Tibial artery (tissue), 4 donors: ENCODE results near the gene CDK4.

Source experiments
- DNase-seq, 2 donors: peaks; one replicate each; pipeline ENCODE4 v3.0.0-alpha.2; 2019
- H3K27ac ChIP-seq, 2 donors: fragments of 200-600 bp; sonication (generic) in 1 of 2; 1 replicate in 1 of 2; 2 replicates in 1 of 2; pipeline ENCODE4 v1.5.1; 2018 to 2019; ENCODE audit warnings: mild to moderate bottlenecking in 1 of 2
- H3K27me3 ChIP-seq, 2 donors: fragments of 200-600 bp; sonication (generic) in 1 of 2; one replicate each; pipeline versions ENCODE4 v1.5.1 to v1.6.0; 2016 to 2019
- H3K36me3 ChIP-seq, 3 donors: fragments of 200-600 bp; sonication (generic) in 2 of 3; one replicate each; pipeline ENCODE4 v1.5.1; 2016 to 2019; ENCODE audit warnings: mild to moderate bottlenecking in 2 of 3
- H3K4me1 ChIP-seq, 4 donors: fragments of 200-600 bp; sonication (generic) in 2 of 4; 1 replicate in 3 of 4; 2 replicates in 1 of 4; pipeline ENCODE4 v1.5.1; 2016 to 2019
- H3K4me3 ChIP-seq, 2 donors: fragments of 200-600 bp; sonication (generic) in 1 of 2; 1 replicate in 1 of 2; 2 replicates in 1 of 2; pipeline ENCODE4 v1.5.1; 2018 to 2019; ENCODE audit warnings: mild to moderate bottlenecking in 2 of 2
- H3K9me3 ChIP-seq, 3 donors: fragments of 200-600 bp; sonication (generic) in 1 of 3; one replicate each; pipeline ENCODE4 v1.5.1; 2016 to 2019
- intact Hi-C: fragments of 100-400 bp; cut with DNase I; formaldehyde crosslinking; loops from one replicate; pipeline ENCODE4 v1.15.0; 2023; ENCODE audit warnings: low total_unique reads
- TF ChIP-seq, protein P1 (sequence below), 2 experiments: fragments of 200-600 bp in 1 of 2; fragments of 450-650 bp in 1 of 2; IDR thresholded peaks; one replicate each; pipeline ENCODE4 v1.5.1; 2017 to 2019; ENCODE audit warnings: antibody characterized with exemption in 2 of 2, mild to moderate bottlenecking in 1 of 2, moderate library complexity in 1 of 2

The CDK4 gene

DNA sequence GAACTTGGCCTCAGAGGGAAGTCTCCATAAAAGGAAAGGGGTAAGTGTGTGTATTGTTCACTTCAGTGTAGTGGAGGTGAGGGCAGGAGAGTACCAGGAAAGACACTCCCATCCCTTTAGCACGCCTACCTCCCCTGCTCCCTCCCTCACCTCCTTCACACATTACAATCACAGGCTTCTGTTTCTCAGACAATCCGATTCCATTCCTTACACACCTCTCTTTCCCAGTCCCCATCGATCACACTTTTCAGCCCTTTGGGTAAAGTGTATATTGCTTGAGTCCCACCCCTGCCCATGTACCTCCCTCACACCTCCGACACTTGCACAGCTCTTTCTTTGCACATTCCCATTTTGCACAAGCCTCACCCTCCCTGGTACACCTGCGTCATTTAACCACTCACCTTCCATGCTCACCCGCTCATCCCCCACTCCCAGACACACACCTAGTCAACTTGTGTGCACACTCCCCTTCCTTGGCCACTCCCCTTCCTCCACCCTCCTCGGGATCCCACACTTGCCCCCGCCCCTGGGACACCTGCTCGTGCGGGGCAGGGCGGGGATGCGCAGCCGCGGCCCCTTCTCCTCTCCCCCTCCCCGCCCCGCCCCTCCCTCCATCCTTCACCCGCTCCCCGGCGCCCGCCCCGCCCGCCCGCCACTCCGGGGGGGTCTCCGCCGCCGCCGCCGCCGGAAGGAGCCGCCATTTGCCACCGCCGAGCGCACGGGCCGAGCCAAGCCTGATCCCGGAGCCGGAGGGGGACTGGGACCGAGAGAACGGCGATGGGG, 2.5 kb upstream of the CDK4 start, which contains the start of gene MARCHF9:
MARCHF9 (plus strand) TSS at position 693 of the 783 bp plus-strand sequence. CDS start 426 bp downstream, outside the sequence.
- H3K4me1 ChIP-seq = peaks cover 0 to 32% (median 22%) of the 10 kb centered on the region in 4 donors
- peaks cover 0 to 28% (median 12%) of the 10 kb centered on the region in 3 donors for H3K36me3 ChIP-seq
- peak in 1 of 2 donors; percentile 77 for DNase-seq
- H3K9me3 ChIP-seq = no peaks in the 10 kb centered on the region
- intact Hi-C loops = no loop called here
- H3K27ac ChIP-seq = peak within 1 kb of the TSS; percentile 59 to 60
- TF ChIP-seq, protein P1, sequence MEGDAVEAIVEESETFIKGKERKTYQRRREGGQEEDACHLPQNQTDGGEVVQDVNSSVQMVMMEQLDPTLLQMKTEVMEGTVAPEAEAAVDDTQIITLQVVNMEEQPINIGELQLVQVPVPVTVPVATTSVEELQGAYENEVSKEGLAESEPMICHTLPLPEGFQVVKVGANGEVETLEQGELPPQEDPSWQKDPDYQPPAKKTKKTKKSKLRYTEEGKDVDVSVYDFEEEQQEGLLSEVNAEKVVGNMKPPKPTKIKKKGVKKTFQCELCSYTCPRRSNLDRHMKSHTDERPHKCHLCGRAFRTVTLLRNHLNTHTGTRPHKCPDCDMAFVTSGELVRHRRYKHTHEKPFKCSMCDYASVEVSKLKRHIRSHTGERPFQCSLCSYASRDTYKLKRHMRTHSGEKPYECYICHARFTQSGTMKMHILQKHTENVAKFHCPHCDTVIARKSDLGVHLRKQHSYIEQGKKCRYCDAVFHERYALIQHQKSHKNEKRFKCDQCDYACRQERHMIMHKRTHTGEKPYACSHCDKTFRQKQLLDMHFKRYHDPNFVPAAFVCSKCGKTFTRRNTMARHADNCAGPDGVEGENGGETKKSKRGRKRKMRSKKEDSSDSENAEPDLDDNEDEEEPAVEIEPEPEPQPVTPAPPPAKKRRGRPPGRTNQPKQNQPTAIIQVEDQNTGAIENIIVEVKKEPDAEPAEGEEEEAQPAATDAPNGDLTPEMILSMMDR (IDR thresholded peaks at IDR 0.05) = no peak
- peak within 1 kb of the TSS; percentile 74 for H3K4me3 ChIP-seq
- H3K27me3 ChIP-seq = no peaks in the 10 kb centered on the region

DNA sequence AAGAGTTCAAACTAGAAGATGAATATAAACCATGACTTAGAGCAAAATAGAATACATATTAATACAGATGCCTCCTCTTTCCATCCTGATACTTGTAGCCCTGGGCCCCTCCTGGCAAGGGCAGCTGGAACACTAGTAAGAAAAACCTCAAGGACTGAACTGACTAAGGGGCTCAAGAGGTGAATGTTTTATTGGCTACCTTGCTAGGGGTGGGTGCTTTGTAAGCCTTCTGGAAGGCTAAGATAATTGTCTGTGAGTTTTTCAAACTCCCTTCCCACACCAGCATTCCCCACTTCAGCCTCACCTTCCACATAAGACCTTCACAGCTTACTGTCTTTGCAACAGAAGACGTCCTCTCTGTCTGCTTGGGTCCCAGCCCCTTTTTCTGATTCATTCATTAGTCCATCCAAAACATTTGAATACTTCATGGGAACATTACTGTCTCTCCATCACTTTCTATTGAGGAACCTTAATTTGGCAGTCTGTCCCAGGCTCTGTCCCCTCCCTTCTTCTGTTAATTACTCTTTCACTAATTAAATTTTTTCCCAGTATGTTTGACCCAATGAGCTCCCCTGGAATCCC, 1.7 kb upstream of the CDK4 start:
- Histone ChIP-seq H3K4me1 (peaks cover 0 to 32% (median 22%) of the 10 kb centered on the region in 4 donors), H3K36me3 (peaks cover 3 to 32% (median 13%) of the 10 kb centered on the region in 3 donors), H3K27me3 (no peaks in the 10 kb centered on the region), H3K4me3 (no peak overlapping the region), H3K9me3 (no peaks in the 10 kb centered on the region), H3K27ac (no peak overlapping the region)
- TF ChIP-seq, protein P1 (IDR thresholded peaks at IDR 0.05) = no peak
- intact Hi-C loops = no loop called here
- DNase-seq = no peak

DNA sequence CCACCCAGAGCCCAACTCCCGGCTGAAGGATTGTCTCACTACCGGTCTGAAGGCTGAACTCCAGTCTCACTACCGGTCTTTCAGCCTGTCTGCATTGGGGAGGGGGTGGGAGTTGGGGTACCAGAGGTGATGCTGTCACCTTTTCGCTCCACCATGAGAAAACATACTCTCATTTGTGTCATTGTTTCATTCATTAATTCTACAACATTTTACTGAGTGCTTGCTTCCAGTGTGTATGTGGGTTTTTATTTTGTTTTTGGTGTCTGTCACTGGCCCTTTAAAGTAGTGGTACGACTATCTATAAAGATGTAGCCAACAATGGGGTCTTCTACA, 524 bp upstream of the CDK4 start:
- peaks cover 0 to 32% (median 22%) of the 10 kb centered on the region in 4 donors for H3K4me1 ChIP-seq
- H3K27ac ChIP-seq = peak overlapping the region; percentile 60 to 95
- H3K4me3 ChIP-seq = peak overlapping the region; percentile 65 to 88

DNA sequence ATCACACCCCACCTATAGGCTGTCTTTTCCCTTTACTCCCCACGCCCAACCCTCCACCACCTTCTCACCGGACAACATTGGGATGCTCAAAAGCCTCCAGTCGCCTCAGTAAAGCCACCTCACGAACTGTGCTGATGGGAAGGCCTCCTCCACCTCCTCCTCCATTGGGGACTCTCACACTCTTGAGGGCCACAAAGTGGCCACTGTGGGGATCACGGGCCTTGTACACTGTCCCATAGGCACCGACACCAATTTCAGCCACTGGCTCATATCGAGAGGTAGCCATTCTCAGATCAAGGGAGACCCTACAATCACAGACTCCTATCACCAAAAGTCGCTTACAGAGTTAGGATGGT, 700 bp downstream of the CDK4 start:
- TF ChIP-seq, protein P1 (IDR thresholded peaks at IDR 0.05) = no peak
- intact Hi-C loops = no loop called here
- Histone ChIP-seq H3K27me3 (no peaks in the 10 kb centered on the region), H3K27ac (peak overlapping the region; percentile 86 to 95), H3K36me3 (peaks cover 23 to 45% (median 27%) of the 10 kb centered on the region in 3 donors), H3K4me3 (peak overlapping the region; percentile 65 to 88), H3K4me1 (peaks cover 0 to 32% (median 22%) of the 10 kb centered on the region in 4 donors), H3K9me3 (no peaks in the 10 kb centered on the region)
- DNase-seq = no peak

More for the DNA sequence above, 524 bp upstream of the CDK4 start:
- Histone ChIP-seq H3K27me3 (no peaks in the 10 kb centered on the region), H3K9me3 (no peaks in the 10 kb centered on the region), H3K36me3 (peaks cover 13 to 33% (median 18%) of the 10 kb centered on the region in 3 donors)
- TF ChIP-seq, protein P1 (IDR thresholded peaks at IDR 0.05) = no peak
- intact Hi-C loops = no loop called here
- DNase-seq = no peak

DNA sequence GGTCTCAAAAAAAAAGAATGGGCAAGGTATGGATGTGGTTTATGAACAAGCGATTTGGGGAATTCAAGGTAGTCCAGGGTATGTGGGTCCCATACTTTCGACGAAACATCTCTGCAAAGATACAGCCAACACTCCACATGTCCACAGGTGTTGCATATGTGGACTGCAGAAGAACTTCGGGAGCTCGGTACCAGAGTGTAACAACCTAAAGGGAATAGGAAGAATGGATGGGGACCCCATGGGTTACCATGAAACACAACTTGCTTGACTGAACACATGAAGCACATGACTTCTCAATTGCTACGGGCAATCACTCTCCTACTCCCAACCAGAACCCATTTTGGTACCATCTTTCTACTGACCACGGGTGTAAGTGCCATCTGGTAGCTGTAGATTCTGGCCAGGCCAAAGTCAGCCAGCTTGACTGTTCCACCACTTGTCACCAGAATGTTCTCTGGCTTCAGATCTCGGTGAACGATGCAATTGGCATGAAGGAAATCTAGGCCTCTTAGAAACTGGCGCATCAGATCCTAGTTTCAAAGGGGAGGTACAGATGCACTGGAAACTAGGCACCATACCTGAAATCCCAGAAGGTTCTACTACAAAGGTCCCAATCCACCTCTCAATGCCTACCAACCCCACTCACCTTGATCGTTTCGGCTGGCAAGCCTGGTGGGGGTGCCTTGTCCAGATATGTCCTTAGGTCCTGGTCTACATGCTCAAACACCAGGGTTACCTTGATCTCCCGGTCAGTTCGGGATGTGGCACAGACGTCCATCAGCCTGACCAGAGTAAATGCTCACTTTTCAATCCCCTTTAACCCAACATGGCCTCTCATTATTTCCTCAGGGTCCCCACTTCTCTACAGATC, 1.3 kb downstream of the CDK4 start:
- Histone ChIP-seq H3K27me3 (no peaks in the 10 kb centered on the region), H3K36me3 (peaks cover 23 to 49% (median 27%) of the 10 kb centered on the region in 3 donors), H3K27ac (peak overlapping the region; percentile 86 to 95), H3K4me1 (peaks cover 0 to 31% (median 21%) of the 10 kb centered on the region in 4 donors), H3K4me3 (peak overlapping the region; percentile 65 to 88), H3K9me3 (no peaks in the 10 kb centered on the region)
- TF ChIP-seq, protein P1 (IDR thresholded peaks at IDR 0.05) = no peak
- no peak for DNase-seq
- intact Hi-C loops = no loop called here
